HAP-1 (cell line): Measurements from ENCODE around the gene HIPK2.

Experiments
- DNase-seq, 2 experiments: peaks; one replicate each; pipeline ENCODE4 v3.0.0-alpha.2; 2016 to 2020; ENCODE audit warnings: low spot score in 2 of 2
- H3K27me3 ChIP-seq: fragments of 250-450 bp; sonication (Bioruptor Pico); 2 replicates; pipeline ENCODE4 v1.5.1; 2020; ENCODE audit warnings: low read depth, mild to moderate bottlenecking, moderate library complexity
- H3K36me3 ChIP-seq: fragments of 250-450 bp; sonication (Bioruptor Pico); replicated peaks from 2 replicates; pipeline ENCODE4 v1.5.1; 2020; ENCODE audit warnings: mild to moderate bottlenecking
- H3K4me1 ChIP-seq: fragments of 250-450 bp; sonication (Bioruptor Pico); 2 replicates; pipeline ENCODE4 v1.5.1; 2020; ENCODE audit warnings: mild to moderate bottlenecking
- H3K4me3 ChIP-seq: fragments of 250-450 bp; sonication (Bioruptor Pico); 2 replicates; pipeline ENCODE4 v1.5.1; 2020; ENCODE audit warnings: mild to moderate bottlenecking, moderate library complexity
- H3K9me3 ChIP-seq: fragments of 250-450 bp; sonication (Bioruptor Pico); 2 replicates; pipeline ENCODE4 v1.5.1; 2020; ENCODE audit warnings: mild to moderate bottlenecking, moderate library complexity
- in situ Hi-C: fragments of 300-500 bp; cut with MboI; formaldehyde crosslinking; loops from 3 replicates; pipeline ENCODE4 v1.14.3; 2020; ENCODE audit warnings: low sequenced_read_pairs, inconsistent platforms, mixed read lengths

HIPK2 gene

DNA sequence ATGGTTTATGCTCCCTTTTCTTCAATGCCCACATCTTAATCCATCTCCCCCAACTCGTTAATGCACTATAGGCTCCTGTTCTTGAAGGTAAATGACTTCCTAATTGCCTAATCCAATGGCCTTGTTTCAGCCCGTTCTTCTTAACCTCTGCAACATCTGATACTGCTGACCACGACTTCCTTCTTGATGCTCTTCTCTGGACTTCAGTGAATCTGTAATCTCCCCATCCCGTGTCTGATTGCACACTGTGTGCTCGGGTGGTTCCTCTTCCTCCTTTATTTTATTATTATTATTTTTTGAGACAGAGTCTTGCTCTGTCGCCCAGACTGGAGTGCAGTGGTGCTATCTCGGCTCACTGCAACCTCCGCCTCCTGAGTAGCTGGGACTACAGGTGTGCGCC lies 58.9 kb downstream of the HIPK2 start:
- H3K27me3 ChIP-seq = no peaks in the 10 kb centered on the region
- no peak for DNase-seq
- H3K4me3 ChIP-seq = no peak overlapping the region
- no peaks in the 10 kb centered on the region for H3K4me1 ChIP-seq
- no peaks in the 10 kb centered on the region for H3K9me3 ChIP-seq
- H3K36me3 ChIP-seq = no peaks in the 10 kb centered on the region; the same call in none of the 2 replicates
- in situ Hi-C loops = no loop called here

DNA sequence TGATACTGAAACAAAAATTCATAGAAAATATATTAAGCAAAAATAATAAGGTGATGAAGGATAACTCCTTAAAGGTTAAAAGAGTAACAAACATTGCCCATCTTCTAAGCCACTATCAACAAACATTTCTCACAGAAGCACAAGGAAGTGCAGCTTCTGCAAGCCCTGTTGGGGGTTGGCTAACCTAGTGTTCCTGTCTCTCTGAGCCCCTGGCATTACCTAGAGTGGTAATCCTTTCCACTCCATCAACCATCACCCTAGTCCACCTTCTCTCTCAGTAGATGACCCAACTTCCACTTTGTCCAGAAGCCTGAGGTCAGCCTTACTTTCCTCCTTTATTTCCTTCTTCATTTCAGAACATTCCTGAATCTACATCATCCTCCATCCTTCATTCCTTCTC lies 59.7 kb downstream of the HIPK2 start:
- Histone ChIP-seq H3K4me1 (no peaks in the 10 kb centered on the region), H3K4me3 (no peak overlapping the region), H3K36me3 (no peaks in the 10 kb centered on the region; the same call in none of the 2 replicates), H3K27me3 (no peaks in the 10 kb centered on the region), H3K9me3 (no peaks in the 10 kb centered on the region)
- in situ Hi-C loops = no loop called here
- no peak for DNase-seq

DNA sequence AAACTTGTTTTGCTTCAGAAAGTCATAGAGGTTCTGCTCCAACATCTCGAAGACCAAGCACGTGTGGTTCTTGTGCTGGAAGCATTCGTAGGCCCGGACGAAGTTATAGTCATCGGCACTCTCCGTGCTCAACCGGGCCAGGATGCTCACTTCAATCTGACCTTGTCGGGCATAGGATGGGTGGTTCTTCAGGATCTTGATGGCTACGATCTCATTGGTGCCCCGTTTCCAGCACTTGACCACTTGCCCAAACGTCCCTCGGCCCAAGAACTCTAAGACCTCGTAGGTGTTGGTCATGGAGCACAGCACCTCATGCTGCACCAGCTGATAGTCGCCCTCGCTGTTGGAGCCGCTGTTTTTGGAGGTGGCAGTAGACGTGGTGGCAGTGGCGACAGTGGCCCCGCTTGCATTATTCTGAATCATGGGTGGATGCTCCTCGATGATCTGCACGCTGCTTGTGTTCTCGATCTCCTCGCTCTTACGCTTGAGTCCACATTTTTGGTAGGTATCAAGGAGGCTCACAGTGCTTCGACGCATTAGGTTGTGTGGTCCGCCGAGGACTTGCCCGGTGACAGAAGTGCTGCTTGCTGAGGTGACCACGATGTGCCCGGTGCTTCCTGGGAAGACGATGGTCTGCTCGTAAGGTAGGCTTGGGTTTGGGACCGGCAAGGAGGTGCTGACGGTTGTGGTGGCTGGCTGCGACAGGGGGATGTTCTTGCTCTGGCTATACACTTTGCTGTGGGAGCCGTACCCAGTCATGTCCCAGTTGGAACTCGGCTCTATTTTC lies 61.4 kb downstream of the HIPK2 start:
- H3K4me1 ChIP-seq = no peaks in the 10 kb centered on the region
- H3K4me3 ChIP-seq = no peak overlapping the region
- H3K27me3 ChIP-seq = no peaks in the 10 kb centered on the region
- in situ Hi-C loops = no loop called here
- DNase-seq = no peak
- no peaks in the 10 kb centered on the region; the same call in none of the 2 replicates for H3K36me3 ChIP-seq
- no peaks in the 10 kb centered on the region for H3K9me3 ChIP-seq

DNA sequence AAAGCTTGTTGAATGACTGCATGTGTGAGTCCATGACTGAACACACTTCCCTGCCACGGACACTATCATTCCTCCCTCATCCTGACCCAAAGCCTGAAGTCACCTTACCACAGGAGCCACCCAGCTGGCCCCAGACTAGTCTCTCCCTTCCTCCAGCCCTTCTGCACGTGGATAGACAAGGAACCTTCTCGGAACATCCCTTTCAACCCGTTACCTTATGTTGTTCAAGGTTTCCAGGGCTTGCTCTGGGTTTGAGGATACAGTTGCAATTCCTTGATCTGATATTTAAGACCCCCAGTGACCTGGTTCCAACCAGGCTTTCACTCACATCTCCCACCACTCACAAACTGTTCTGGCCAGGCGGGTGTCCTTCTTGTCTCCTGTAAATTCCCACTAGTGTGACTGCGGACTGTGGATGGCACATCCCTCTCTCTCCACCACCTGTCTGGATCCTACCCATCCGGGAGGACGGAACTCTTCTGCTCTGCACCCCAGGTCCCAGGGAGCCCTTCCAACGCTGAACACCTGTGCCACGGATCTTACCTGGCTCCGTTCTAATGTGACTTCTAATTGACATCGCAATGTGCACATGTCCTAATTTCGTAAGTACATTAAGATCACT lies 62.5 kb downstream of the HIPK2 start:
- H3K27me3 ChIP-seq = no peaks in the 10 kb centered on the region
- no peaks in the 10 kb centered on the region; the same call in none of the 2 replicates for H3K36me3 ChIP-seq
- no peak overlapping the region for H3K4me3 ChIP-seq
- in situ Hi-C loops = no loop called here
- DNase-seq = no peak
- H3K4me1 ChIP-seq = no peaks in the 10 kb centered on the region
- no peaks in the 10 kb centered on the region for H3K9me3 ChIP-seq

DNA sequence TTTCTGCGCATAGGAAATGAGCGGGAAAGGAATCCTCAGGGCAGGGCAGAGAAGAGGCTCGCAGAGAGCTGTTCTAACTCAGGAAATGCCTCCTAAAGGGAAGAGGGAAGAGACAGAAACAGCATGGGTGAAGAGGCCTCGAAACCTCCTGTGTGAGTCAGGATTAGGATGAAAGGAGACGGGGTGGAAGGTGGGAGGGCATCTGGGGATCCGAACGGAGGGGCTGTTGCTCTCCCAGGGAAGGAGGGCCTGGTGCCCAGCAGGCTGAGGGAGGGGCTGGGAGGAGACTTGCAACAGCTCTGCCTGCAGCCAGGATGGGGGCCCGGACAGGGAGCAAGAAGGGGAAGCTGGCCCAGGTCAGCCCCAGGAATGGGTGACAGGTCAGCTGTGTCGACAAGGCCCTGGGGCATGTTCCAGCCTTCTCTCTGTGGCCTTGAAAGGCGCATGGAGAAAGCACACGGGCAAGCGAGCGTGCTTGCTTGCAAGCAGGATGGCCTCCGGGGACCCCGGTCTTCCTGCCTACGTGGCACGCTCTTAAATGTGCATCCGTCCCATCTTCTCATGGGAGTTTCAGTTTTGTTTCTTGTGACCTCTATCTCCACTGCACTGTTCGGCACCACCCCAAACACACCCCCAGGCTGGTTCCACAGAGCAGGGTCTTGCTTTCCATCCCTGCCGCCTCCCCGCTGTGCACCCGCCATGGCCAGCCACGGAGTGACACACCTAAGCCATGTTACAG lies 63.5 kb downstream of the HIPK2 start:
- DNase-seq = no peak
- Histone ChIP-seq H3K4me1 (no peaks in the 10 kb centered on the region), H3K27me3 (no peaks in the 10 kb centered on the region), H3K9me3 (no peaks in the 10 kb centered on the region), H3K36me3 (no peaks in the 10 kb centered on the region; the same call in none of the 2 replicates), H3K4me3 (no peak overlapping the region)
- in situ Hi-C loops = no loop called here

DNA sequence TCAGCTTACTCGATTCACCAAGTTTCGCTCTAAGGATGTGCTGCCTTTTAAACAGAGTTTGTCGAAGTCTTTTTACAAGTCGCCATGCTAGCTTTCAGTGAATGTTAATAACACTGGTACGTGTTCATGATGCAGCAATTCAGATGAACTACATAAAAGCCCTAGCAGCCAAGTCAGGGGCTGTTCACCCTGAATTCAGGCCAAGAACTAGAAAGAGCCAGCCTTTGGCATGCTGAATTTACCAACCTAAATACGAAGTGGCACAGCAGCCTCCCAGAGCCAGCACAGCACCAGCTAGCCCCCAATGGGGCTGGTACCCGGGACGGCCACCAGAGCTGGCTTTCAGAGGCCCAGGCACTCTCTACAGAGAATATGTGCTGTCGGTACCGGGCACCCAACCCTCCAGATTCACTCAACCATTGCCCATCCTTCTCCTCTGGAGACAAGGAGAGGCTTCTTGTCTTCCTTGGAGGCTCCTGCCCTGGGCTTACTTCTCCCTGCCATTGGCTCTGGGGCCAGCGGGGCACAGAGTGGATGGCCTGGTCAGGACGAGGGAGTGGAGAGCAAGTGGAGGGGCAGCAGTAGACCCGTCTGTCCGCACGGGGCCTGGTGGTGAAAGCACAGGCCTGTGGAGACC lies 64.2 kb downstream of the HIPK2 start:
- Histone ChIP-seq H3K4me1 (no peaks in the 10 kb centered on the region), H3K4me3 (no peak overlapping the region), H3K36me3 (no peaks in the 10 kb centered on the region; the same call in none of the 2 replicates), H3K27me3 (no peaks in the 10 kb centered on the region), H3K9me3 (no peaks in the 10 kb centered on the region)
- in situ Hi-C loops = no loop called here
- DNase-seq = no peak

DNA sequence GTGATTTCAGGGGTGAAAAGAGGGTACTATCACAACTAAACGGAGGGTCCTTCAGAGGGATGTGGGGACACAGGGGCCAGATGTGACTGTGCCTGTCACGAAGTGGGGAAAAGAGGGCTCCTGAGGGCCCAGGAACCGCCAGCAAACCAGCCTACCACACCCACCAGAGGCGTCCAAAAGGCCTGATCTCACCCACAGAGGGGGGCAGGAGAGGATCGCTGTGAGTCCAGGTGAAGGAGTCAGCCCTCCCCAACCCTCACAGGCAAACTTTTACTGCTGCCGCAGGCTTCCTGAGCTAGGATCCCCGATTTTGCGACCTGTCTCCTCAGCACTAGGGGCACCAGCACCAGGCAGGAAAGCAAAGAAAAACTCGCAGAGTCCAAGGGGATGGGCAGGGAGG lies 64.7 kb downstream of the HIPK2 start:
- no peak for DNase-seq
- no peaks in the 10 kb centered on the region for H3K9me3 ChIP-seq
- no peaks in the 10 kb centered on the region for H3K4me1 ChIP-seq
- in situ Hi-C loops = no loop called here
- no peaks in the 10 kb centered on the region; the same call in none of the 2 replicates for H3K36me3 ChIP-seq
- no peaks in the 10 kb centered on the region for H3K27me3 ChIP-seq
- no peak overlapping the region for H3K4me3 ChIP-seq

DNA sequence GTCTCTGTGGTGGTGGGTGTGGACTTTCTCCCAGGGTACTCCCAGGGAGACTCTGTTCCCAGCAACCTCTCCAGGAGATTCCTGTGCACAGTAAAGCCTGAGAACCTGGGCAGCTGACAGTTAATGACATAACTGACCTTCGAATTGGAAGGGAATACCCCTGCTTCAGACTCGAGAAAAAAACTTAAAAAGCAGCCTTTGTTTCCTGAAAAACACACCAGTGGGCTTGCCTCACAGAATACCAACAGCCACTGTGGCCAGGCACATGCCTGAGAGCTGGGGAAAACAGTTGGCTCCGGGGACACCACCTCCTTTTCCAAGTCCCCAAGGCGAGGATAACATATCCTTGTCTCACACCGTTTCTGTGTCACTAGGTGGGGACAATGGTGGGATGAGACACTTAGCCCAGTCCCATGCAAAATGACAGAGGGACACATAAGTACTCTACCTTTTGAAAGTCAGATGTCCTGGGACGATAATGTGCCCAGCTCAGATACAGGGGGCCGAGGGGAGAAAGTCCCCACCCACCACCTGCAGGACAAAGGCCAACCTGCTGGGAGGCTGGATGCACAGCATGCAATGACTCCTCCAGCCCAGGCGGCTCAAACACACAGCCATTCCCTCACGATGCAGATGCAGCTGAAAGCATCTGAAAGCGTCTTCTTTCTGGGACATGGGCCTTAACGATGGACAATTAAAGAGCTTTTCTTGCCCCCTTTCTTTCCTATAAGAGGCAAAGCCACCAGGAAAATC lies 65.6 kb downstream of the HIPK2 start:
- in situ Hi-C loops = no loop called here
- no peak overlapping the region for H3K4me3 ChIP-seq
- H3K36me3 ChIP-seq = no peaks in the 10 kb centered on the region; the same call in none of the 2 replicates
- no peak for DNase-seq
- no peaks in the 10 kb centered on the region for H3K27me3 ChIP-seq
- H3K9me3 ChIP-seq = no peaks in the 10 kb centered on the region
- no peaks in the 10 kb centered on the region for H3K4me1 ChIP-seq

DNA sequence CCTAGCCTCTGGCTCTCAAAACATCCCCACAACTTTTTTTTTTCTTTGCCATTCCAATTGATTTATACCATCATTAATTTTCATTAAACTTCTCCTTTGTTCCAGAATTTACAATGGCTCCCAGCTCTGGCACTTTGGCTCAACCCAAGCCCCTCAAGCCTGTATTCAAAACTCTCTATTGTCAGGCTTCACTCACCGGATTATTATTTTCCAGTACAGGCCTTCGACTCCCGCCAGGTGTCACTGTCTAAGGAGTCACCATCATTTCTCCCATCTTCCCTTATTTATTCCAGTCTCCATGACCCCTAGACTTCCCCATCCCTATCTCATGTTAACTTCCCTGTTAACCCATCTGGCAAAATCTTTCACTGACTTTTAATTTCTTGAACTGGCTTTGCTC lies 67.8 kb downstream of the HIPK2 start:
- Histone ChIP-seq H3K9me3 (no peaks in the 10 kb centered on the region), H3K27me3 (no peaks in the 10 kb centered on the region), H3K4me1 (no peaks in the 10 kb centered on the region), H3K36me3 (no peaks in the 10 kb centered on the region; the same call in 1 of the 2 replicates), H3K4me3 (no peak overlapping the region)
- in situ Hi-C loops = no loop called here
- no peak for DNase-seq

DNA sequence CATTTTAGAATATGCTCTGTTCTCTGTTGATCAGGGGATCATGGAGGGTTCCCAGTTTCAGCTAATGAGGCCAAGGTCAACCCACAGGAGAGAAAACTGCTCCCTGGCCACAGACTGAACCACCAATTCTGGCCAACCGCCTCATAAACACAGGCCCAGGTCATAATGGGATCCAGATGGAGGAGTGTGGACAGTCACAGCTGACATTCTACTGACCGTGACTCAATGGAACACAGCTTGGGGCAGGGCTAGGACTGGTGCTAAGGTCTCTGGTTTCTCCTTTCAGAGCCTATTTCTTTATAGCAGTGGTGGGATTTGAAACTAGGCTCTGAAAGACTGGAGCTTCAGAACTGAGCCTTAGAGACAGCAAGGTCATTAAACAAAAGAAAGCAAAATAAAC lies 68.3 kb downstream of the HIPK2 start:
- Histone ChIP-seq H3K4me3 (no peak overlapping the region), H3K9me3 (no peaks in the 10 kb centered on the region), H3K36me3 (no peaks in the 10 kb centered on the region), H3K4me1 (no peaks in the 10 kb centered on the region), H3K27me3 (no peaks in the 10 kb centered on the region)
- in situ Hi-C loops = no loop called here
- no peak for DNase-seq

DNA sequence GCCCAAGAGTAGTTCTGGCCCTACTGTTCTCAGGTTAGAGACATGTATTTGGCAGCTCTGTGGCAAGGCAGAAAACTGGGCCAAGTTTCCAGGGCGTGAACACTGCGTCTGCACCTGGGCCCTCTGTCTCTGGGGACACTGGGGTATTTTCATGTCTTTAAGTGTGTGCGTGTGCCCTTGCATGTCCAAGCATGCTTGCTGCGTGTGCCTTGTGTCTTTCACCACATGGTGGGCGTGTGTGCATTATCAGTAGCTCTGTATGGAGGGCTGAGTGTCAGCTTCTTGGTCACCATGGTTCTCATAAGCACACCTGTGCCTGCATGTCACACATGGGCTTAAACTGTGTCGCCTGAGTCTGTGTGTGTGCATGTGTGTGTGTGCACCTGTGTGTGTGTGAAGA lies 69.3 kb downstream of the HIPK2 start:
- in situ Hi-C loops = no loop called here
- Histone ChIP-seq H3K27me3 (no peaks in the 10 kb centered on the region), H3K9me3 (no peaks in the 10 kb centered on the region), H3K36me3 (no peaks in the 10 kb centered on the region), H3K4me3 (no peak overlapping the region), H3K4me1 (no peaks in the 10 kb centered on the region)
- no peak for DNase-seq

DNA sequence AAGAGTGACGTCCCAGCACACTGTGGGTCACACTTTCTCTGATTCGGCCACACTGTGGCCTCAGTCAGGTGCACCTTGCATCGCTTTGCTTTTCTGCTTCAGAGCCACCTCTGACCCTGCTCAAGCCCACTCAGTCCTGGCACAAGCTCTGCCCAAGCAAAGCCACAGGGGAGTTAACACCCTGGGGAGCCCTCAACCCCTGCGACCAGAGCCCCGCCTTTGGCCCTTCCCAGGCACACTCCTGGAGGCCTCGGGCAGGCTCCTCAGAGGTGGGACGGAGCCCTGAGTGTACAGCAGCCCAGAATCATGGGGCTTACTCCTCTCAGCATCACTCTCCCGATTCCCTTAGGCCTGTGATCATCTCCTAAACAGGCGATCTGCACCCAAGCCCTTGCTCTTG lies 71.0 kb downstream of the HIPK2 start:
- Histone ChIP-seq H3K4me3 (no peak overlapping the region), H3K27me3 (no peaks in the 10 kb centered on the region), H3K36me3 (no peaks in the 10 kb centered on the region), H3K4me1 (no peaks in the 10 kb centered on the region), H3K9me3 (no peaks in the 10 kb centered on the region)
- in situ Hi-C loops = no loop called here
- no peak for DNase-seq

DNA sequence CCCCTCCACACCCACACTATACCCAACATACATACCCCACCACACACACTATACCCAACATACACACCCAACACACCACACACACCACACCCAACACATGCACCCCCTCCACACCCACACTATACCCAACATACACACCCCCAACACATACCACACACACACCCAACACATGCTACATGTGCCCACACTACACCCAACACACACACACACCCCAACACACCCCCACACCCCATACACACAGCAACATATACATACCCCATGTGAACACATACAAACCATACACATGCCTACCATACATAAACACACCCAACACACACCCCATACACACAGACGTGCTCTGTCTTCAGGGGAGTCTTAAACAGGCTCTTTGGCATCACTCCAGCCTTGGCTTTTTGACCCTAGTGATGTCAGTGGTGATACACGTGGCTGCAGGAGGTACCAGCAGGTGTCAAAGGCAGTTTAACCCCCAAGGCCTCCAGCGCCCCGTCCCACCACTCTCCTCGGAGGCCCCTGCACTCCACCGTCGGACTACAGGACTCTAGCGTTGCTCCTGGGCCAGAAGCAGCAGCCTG lies 73.4 kb downstream of the HIPK2 start:
- H3K27me3 ChIP-seq = no peaks in the 10 kb centered on the region
- H3K4me1 ChIP-seq = no peaks in the 10 kb centered on the region
- no peak overlapping the region for H3K4me3 ChIP-seq
- no peaks in the 10 kb centered on the region for H3K9me3 ChIP-seq
- in situ Hi-C loops = no loop called here
- no peak for DNase-seq
- H3K36me3 ChIP-seq = no peaks in the 10 kb centered on the region
